ENCODE results near the gene CD99.
A peak's percentile ranks its signal among the peaks of the same experiment; 100 is the strongest.
"Not testable (repeated sequence)": the region's sequence is repeated elsewhere in the genome, so short reads cannot be mapped to it uniquely, and the experiment has no call there.

The CD99 gene

GRCh38 chrX:2774776-2775175 is 83.7 kb downstream of the CD99 start:
- DNase-seq: no peak

- not testable (repeated sequence) for DNase-seq
Observed at GRCh38 chrX:2780472-2781225, 89.6 kb downstream of the CD99 start.

- no peak for DNase-seq
Observed at GRCh38 chrX:2781226-2781571, 90.1 kb downstream of the CD99 start.

DNA sequence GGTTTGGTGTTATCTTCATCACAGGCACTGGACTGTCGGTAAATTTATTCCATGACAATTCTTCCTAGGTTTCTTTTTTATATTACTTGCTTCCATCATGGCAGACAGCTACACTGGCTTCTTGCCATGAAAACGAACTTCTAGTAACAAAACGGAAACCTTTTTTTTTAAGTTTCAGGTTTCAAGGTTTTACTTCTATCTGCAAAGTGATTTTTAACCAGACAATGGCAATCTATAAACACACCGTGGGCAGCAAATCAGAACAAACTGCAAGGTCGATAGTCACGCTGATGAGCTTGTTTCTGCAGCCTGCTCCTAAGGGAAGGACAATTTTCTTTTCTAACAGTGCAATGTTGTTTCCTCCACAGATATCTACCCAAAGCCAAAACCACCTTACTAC is 90.6 kb downstream of the CD99 start:
- DNase-seq: peak in 1 of 5 donors; percentile 15

- no peak for DNase-seq
Observed at GRCh38 chrX:2782171-2782570, 91.1 kb downstream of the CD99 start.

GRCh38 chrX:2782778-2783177 is 91.7 kb downstream of the CD99 start:
- no peak for DNase-seq

DNA sequence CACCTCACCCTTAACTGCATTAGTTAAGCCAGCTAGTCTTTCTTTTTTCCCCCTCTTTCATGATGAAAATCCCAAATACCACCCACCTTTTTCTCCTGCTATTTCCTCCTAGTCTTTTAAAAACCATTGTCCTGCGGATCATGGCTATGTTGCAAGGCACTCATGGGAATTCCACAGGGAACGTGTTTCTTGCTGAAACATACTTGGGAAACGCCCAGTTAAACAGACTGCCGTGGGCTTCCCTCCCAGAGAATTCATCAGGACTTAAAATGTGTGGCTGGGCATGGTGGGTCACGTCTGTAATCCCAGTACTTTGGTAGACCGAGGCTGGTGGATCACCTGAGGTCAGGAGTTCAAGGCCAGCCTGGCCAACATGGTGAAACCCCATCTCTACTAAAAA is 92.9 kb downstream of the CD99 start:
- no peak for DNase-seq

- no peak for DNase-seq
Observed at GRCh38 chrX:2785538-2785937, 94.4 kb downstream of the CD99 start.

- DNase-seq: no peak
Observed at GRCh38 chrX:2788980-2789379, 97.9 kb downstream of the CD99 start.

- DNase-seq: no peak
Observed at GRCh38 chrX:2789569-2789968, 98.5 kb downstream of the CD99 start.

Data from T-helper 1 cell (primary cell).